ENCODE data around the gene CCDC169. TPM values are rescaled to one million over a fixed set of nuclear protein-coding genes. Genes with fewer than 3 reads are reported as not detected.
A peak's percentile ranks its signal among the peaks of the same experiment; 100 is the strongest.
"Not testable (repeated sequence)": the region's sequence is repeated elsewhere in the genome, so short reads cannot be mapped to it uniquely, and the experiment has no call there.

CCDC169 gene
- polyA plus RNA-seq (ENCODE audit: insufficient read length in 3 of 3) = 1 to 10 TPM; 4.5 to 6.5 (median 5.6) TPM

GRCh38 chr13:36297366-36298338 lies at the start of gene CCDC169:
Gene CCDC169, minus strand, starts transcription at chr13:36297814. Its CDS starts 95 bp downstream, at chr13:36297719.
- DNase-seq (ENCODE audit: low read depth in 3 of 3, low spot score in 2 of 3) = peak; percentile 47 to 65 (median 64)

DNA sequence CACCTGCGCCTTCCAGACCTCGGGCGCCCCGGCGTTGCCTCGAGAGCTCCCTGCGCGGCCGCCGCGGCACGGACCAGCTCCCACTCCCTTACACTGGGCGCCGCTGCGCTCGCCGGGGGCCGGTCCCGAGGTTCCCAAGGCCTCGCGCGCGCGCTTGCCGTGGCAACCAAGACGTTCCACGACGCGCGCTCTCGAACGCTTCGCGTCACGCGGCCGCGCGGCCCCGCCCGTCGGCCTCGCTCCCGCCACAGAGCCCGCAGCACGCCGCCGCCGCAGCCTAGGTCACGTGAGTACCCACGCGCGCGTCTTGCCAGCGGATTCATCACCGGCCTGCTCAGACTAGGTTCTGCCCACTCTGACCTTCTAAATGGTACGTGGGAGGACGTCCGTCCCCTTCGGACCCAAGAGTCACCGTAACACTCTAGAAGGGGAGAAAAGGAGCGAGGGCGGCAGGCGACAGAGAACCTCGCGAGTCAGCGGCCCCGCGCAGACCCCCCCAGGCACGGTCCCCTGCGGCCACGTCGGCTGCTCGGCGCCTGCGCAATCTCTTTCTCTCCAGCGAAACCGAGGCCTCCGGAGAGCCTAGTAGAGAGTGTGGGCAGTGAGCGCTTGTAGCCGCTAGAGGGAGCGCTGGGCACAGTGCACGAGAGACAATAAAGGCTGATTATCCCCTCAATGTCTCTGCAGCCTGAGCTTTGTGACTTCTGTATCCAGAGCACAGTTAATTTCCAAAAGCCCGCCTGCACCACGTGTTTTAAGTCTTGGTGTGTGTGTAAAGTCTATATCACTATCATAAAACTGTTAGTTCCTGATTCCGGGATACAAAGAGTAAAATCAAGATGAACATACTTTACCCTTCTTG lies 48.8 kb upstream of the CCDC169 start, which contains the start of gene SPART:
Gene SPART (minus strand): TSS at position 173 of the 862 bp plus-strand sequence. CDS start 10,564 bp downstream, outside the sequence.
- peak; percentile 81 to 86 (median 81) for DNase-seq (ENCODE audit: low read depth in 3 of 3, low spot score in 2 of 3)

DNA sequence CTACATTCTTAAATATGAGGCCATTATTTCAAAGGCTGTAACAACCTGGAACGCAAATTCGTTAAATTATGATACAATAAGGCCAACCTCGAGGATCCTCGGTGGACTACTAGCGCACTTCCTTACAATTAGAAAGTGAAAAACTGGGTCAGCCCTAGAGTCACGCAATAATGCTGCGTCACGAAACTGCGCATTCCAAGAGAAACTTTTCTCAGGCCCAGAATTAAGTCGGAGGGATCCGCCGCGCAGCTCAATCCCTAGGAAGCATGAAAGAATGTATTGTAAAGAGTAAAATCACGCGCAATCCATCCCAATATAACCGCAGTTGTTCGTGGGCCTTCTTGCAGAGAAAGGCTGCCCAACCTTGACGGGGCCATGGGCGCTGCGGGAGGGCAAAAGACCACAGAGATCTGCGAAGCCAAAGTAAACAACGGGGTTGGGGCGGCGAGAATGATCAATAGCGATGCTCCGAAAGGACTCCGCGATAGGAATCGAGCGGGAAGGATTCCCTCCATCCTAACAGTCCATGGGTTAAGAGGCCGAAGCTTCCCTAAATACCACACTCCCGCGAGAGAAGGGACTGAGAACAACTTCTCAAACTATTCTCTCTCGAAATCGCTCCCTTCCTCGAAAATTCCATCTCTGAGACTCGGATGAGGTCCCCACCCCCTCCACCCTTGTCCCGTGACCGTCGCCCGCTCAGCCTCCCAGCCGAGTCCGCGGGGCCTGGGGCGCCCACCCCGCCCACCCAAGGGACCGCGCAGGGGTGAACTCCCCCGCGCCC lies 48.0 kb upstream of the CCDC169 start:
- DNase-seq (ENCODE audit: low read depth in 3 of 3, low spot score in 2 of 3) = peak; percentile 63 to 70 (median 65)

GRCh38 chr13:36344886-36345437 lies 47.3 kb upstream of the CCDC169 start:
- DNase-seq (ENCODE audit: low read depth in 3 of 3, low spot score in 2 of 3) = peak in 1 of 3 donors; percentile 27

GRCh38 chr13:36344173-36344572 lies 46.6 kb upstream of the CCDC169 start:
- DNase-seq (ENCODE audit: low read depth in 3 of 3, low spot score in 2 of 3) = no peak

DNA sequence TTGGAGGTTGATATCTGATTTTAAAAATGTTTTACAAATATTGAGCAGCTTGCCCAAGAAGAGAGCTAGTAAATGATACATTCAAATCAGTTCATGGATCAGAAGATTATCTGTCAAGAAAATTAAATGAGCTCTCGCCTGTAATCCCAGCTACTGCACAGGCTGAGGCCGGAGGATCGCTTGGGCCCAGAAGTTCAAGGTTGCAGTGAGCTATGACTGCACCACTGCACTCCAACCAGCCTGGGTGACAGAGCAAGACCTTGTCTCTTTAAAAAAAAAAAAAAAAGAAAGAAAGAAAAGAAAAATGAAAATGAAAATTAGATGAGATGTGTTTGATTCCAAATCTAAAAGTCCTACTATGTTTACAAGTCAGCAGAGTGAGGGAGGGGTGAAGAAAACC lies 46.2 kb upstream of the CCDC169 start:
- DNase-seq (ENCODE audit: low read depth in 3 of 3, low spot score in 2 of 3) = no peak

GRCh38 chr13:36342715-36343114 lies 45.1 kb upstream of the CCDC169 start:
- DNase-seq (ENCODE audit: low read depth in 3 of 3, low spot score in 2 of 3) = no peak

DNA sequence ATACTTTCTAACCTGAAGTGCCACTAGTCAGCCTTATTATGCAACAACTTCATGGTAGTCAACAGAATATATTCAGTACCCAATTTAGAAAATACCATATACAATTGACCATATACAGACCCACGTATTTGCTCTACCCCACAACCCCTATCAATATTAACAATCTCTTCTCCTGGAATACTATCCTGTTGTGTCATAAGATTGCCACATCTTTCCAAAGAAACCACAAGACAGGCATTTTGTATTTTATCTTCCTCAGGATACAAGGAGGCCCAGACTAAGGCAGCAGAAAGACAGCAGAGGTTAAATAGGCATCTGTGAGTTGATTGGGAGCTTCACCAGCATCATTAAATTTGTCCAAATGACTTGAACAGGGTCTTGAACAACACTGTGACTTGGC lies 44.1 kb upstream of the CCDC169 start:
- DNase-seq (ENCODE audit: low read depth in 3 of 3, low spot score in 2 of 3) = no peak

DNA sequence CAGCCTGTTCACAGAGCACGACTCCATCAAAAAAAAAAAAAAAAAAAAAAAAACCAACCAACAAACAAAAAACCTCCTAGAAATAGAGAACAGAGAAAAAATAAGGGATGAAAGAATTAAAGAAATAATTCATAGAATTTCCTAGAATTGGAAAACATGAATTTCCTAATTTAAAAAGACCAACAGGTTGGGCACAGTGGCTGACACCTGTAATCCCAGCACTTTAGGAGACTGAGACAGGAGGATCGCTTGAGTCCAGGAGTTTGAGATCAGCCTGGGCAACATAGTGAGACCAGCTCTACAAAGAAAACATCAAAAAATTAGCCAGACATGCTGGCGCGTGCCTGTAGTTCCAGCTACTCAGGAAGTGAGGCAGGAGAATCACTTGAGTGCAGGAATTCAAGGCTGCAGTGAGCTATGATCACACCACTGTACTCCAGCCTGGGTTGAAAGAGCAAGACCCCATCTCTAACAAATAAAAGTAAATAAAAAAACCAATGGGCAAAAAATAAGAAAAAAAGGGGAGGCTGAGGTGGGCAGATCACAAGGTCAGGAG lies 42.1 kb upstream of the CCDC169 start:
- no peak for DNase-seq (ENCODE audit: low read depth in 3 of 3, low spot score in 2 of 3)

GRCh38 chr13:36337938-36338641 lies 40.5 kb upstream of the CCDC169 start:
- DNase-seq (ENCODE audit: low read depth in 3 of 3, low spot score in 2 of 3) = no peak

DNA sequence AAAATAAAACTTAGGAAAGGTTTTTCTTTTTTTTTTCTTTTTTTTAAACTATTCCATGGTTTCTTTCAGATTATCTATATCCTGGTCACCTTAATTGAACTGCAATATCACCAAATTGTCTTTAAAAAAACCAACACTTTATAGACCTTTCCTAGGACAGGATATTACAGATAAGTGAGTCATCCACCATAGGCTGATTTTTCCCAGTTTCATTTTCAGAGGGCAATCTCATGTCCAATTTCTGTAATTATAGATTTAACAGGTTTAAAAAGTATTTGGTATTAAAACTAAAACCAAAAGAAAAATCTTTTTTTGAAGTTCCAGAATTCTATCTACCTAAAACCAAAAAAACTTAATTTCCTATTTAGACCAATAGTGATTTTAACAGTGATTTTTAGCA lies 35.4 kb upstream of the CCDC169 start:
- no peak for DNase-seq (ENCODE audit: low read depth in 3 of 3, low spot score in 2 of 3)

- DNase-seq (ENCODE audit: low read depth in 3 of 3, low spot score in 2 of 3) = not testable (repeated sequence)
Observed at GRCh38 chr13:36332255-36332654, 34.6 kb upstream of the CCDC169 start.

- DNase-seq (ENCODE audit: low read depth in 3 of 3, low spot score in 2 of 3) = no peak
Observed at GRCh38 chr13:36331280-36331679, 33.7 kb upstream of the CCDC169 start.

DNA sequence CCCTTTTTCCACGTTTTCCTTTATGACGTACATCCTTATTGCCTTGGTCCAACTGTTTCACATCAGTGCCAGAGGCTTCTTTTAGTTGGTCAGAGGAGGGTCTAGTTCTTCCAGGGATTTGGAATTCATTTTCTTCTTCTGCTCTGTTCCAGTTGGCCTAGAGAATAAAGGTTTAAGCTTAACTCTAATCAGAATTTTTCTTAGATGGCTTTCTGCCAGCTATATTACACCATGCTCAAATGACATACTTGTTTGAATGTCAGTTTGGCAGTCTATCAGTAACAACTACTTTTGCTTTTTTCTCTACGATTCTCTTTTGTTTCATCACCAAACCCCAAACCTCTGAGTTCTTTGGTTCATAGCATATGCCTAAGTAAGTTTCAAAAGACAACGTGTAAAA lies 31.7 kb upstream of the CCDC169 start:
- DNase-seq (ENCODE audit: low read depth in 3 of 3, low spot score in 2 of 3) = no peak

DNA sequence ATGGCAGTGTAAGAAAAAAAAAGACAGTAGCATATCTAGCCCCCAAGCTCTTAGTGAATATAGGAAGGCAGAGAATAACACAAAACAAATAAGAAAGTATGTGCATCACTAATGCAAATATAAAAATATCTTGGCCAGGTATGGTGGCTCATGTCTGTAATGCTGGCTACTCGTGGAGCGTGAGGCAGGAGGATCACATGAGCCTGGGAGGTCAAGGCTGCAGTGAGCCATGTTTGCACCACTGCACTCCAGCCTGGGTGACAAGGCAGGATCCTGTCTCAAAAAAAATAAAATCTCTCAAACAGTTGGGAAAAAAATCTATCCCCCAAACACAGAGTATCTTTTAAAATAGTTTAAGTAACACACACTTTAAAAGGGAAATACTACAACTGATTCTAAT lies 31.2 kb upstream of the CCDC169 start:
- no peak for DNase-seq (ENCODE audit: low read depth in 3 of 3, low spot score in 2 of 3)

- DNase-seq (ENCODE audit: low read depth in 3 of 3, low spot score in 2 of 3) = no peak
Observed at GRCh38 chr13:36325912-36326311, 28.3 kb upstream of the CCDC169 start.

DNA sequence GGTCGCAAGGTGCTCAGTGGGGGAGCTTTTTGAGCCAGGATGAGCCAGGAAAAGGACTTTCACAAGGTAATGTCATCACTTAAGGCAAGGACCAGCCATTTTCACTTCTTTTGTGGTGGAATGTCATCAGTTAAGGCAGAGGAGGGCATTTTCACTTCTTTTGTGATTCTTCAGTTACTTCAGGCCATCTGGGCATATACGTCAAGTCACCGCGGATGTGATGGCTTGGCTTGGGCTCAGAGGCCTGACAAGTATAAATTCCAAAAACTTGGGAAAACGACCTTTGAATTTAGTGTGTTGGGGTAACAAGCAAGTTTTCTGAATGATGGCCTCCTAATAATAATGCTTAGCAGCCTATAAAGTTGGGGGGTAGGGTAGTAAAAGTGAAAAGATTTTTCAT lies 27.3 kb upstream of the CCDC169 start:
- DNase-seq (ENCODE audit: low read depth in 3 of 3, low spot score in 2 of 3) = not testable (repeated sequence)

DNA sequence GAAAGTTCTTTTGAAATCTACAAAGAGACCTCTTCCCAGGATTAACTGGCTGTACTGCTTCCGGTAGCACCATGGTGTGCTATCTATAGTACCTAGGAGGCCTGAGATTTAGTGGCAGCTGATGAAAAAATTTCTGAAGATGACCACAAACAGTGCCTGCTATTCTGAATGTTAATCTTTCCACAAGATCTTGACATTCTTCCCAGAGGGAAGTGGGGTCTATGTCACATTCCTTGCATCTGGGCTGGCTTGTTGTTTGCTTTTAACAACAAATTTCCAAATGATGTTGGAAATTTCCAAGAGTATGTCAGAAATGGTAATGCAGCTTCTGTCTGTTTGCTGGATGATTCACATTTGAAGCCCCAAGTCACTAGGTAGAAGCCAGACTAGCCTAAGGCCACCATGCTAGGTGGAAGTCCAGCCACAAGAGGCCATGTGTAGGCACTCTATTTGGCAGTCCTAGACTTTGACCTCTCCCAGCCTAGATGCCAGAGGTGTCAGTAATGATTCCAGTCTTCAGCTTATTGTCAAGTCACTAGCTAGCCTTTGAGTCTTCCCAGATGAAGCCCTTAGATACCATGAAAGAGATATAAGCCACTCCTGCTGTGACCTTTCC lies 26.4 kb upstream of the CCDC169 start:
- no peak for DNase-seq (ENCODE audit: low read depth in 3 of 3, low spot score in 2 of 3)

DNA sequence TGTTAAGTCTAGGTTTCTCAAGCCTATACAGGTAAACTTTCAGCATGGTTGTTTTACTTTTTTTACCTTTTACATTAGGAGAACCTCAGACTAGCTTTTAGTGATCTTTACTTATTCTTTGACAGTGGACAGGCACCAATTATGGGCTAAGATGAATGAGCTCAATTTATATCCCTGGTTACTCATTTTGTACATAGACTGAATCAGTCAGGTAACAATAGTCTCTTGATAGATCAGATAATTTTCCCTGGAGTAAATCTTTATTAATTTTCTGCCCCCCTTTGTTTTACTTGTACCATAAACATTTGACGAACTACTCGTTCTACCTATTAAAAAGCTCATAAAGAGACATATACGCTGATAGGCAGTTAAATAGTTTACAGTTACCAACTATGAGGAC lies 25.8 kb upstream of the CCDC169 start:
- DNase-seq (ENCODE audit: low read depth in 3 of 3, low spot score in 2 of 3) = no peak

All from right renal cortex interstitium (tissue), 3 donors.